ENCODE results near the gene SULF2. TPM values are rescaled to one million over a fixed set of nuclear protein-coding genes. Genes with fewer than 3 reads are reported as not detected.
"Not testable (repeated sequence)": the region's sequence is repeated elsewhere in the genome, so short reads cannot be mapped to it uniquely, and the experiment has no call there.

SULF2 gene
- total RNA-seq = 100 to 1,000 TPM in 2 of 4 donors, 10 to 100 TPM in 2; 31.5 to 182 (median 94.4) TPM

DNA sequence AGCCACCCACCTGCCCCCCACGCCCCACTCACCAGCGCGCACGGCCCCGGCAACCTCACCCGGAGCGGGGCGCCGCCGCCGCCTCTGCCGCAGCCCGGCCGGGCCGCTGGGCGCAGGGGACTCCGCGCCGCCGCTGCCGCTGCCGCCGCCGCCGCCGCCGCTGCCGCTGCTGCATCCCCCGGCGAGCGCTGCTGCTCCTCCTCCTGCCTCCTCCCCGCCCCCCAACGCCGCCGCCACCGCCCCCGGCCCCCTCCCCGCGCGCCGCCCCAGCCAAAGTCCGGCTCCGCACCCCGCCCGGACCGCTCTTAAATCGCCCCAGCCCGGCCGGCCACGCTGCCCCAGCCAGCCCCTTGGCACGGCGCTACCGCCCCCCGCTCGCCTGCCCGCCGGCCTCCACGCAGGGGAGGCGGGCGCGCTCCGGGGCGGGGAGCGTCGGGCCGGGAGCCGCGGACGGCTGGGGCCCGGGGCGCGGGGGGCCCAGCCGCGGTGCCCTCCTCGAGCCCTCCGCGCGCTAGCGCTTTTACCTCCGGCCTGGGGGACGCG, at the start of gene SULF2:
Gene SULF2 (minus strand): TSS at position 171 of the 543 bp plus-strand sequence. CDS start 28,118 bp downstream, outside the sequence.
- DNase-seq = no peak
- no peak for TF ChIP-seq POLR2A (IDR thresholded peaks at IDR 0.05)
- TF ChIP-seq, protein P1, sequence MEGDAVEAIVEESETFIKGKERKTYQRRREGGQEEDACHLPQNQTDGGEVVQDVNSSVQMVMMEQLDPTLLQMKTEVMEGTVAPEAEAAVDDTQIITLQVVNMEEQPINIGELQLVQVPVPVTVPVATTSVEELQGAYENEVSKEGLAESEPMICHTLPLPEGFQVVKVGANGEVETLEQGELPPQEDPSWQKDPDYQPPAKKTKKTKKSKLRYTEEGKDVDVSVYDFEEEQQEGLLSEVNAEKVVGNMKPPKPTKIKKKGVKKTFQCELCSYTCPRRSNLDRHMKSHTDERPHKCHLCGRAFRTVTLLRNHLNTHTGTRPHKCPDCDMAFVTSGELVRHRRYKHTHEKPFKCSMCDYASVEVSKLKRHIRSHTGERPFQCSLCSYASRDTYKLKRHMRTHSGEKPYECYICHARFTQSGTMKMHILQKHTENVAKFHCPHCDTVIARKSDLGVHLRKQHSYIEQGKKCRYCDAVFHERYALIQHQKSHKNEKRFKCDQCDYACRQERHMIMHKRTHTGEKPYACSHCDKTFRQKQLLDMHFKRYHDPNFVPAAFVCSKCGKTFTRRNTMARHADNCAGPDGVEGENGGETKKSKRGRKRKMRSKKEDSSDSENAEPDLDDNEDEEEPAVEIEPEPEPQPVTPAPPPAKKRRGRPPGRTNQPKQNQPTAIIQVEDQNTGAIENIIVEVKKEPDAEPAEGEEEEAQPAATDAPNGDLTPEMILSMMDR (IDR thresholded peaks at IDR 0.05) = no peak
- Histone ChIP-seq H3K4me3 (peak within 1 kb of the TSS; percentile 62 to 86 (median 72)), H3K27me3 (peaks cover 0 to 12% (median 0%) of the 10 kb centered on the region in 4 donors), H3K36me3 (peaks cover 0 to 23% (median 0%) of the 10 kb centered on the region in 3 donors), H3K9me3 (no peaks in the 10 kb centered on the region), H3K4me1 (peaks cover 19 to 77% (median 29%) of the 10 kb centered on the region in 3 donors), H3K27ac (peak within 1 kb of the TSS; percentile 88 to 94 (median 89))
- intact Hi-C loops (cut with DNase I) = loop anchor here (5.0 to 10.0 kb wide), 2 partner anchors 399 to 512 kb away; no protein-coding TSS in a partner anchor
- WGBS, 2 donors = no CpG with 5 or more reads among the region's 82 CpGs

DNA sequence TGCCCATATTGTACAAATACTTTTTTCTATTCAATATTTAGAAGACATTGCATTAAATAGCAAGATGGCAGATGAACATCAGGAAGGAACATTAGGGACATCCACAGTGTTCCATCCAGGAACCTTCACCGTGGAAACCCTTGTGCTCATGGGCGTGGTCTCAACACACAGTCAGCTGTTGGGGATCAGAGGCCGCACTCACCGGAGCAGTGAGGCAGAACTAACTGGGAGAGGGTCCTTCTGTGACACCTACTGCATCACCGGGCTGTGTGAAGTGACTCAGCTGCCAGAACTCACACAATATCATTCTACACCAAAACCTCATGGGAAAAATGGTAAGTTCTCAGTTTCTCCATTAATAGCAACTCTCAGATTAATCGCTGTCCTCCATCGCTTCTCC, 46.4 kb upstream of the SULF2 start:
- H3K9me3 ChIP-seq; H3K4me1 ChIP-seq; intact Hi-C loops (cut with DNase I); DNase-seq; H3K4me3 ChIP-seq; H3K36me3 ChIP-seq; H3K27me3 ChIP-seq; H3K27ac ChIP-seq: not testable (repeated sequence)
- WGBS, 2 donors = no CpG with 5 or more reads among the region's 7 CpGs

DNA sequence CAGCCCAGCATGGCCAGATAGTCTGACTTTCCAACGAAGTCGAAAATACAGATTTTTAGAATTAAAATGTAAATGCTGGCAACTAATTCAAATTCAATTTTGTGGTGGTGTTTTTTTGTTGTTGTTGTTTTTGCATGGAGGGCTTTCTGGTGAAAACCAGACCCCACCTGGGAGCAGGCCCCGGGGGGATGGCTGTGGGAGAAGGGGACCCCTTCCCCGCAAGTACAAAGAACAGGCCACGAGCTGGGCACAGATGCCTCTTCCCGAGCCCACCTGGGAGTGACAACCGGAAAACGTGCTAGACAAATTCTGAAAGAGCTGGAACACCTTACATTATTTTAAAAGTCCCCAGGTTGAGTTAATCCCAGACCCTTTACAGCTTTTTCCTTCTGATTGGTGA, 41.4 kb upstream of the SULF2 start:
- H3K27me3 ChIP-seq; intact Hi-C loops (cut with DNase I); H3K36me3 ChIP-seq; DNase-seq; H3K4me1 ChIP-seq; H3K27ac ChIP-seq; H3K4me3 ChIP-seq; H3K9me3 ChIP-seq: not testable (repeated sequence)
- 90 to 91% methylated on average over 6 to 8 of the region's 8 CpGs for WGBS, 2 donors

DNA sequence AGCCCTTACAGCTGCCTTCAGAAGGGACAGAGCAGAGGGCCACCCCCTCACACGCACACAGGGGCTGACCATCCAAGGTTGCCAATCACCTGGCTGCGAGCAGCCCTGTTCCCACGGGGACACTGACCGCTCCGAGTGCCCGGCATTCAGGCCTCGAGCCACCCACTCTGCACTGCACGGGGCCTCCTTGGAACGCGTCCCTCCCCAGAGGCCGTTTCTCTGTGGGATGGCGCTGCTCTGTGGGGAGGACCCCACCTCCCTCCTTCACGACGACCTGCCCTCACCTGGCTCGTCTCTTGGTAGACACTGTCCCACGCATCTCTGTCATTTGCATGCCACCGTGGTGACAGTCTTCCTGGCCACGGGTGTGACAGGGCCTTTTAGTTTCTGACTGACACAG, 40.7 kb upstream of the SULF2 start:
- peaks cover 0 to 10% (median 5%) of the 10 kb centered on the region in 3 donors for H3K4me1 ChIP-seq
- H3K27me3 ChIP-seq; H3K4me3 ChIP-seq; H3K36me3 ChIP-seq; DNase-seq; H3K27ac ChIP-seq; H3K9me3 ChIP-seq; intact Hi-C loops (cut with DNase I): not testable (repeated sequence)
- 77% methylated on average over 16 of the region's 18 CpGs; no CpG with 5 or more reads in 1 of the 2 donors for WGBS, 2 donors

DNA sequence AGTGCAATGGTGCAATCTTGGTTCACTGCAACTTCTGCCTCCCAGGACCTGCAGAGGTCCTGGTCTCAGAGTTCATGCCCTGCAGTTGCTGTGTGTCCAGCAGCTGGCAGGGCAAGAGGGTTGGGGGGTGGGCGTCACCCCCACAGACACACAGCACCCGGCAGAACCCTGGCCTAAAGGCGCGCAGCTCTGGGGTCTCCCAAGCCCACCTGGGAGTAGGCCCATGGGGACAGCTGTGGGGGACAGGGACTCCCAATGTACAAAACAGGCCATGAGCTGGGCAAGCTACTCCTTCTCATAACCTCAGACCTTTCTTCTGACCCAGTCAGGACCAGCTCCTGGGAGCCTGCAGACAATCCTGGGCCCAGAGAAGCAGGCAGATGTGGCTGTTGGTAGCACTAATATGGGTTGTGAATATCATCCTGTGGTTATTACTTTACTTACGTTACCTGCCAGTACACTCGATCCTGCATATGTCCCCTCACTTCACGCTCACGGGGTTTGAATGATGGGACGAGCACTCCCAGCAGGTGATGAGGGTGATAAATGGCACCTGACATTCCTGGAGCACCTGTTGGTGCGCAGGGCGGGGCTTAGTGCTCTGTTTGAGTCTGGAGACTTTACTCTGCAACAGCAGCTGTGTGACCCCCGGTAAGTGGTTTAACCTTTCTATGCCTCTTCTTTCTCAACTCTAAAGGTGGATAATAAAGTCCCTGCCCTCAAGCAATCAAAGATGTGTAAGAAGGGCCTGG, 39.9 kb upstream of the SULF2 start:
- H3K27ac ChIP-seq = no peak overlapping the region
- peaks cover 0 to 8% (median 0%) of the 10 kb centered on the region in 4 donors for H3K27me3 ChIP-seq
- H3K36me3 ChIP-seq = no peaks in the 10 kb centered on the region
- H3K4me1 ChIP-seq = peaks cover 0 to 12% (median 5%) of the 10 kb centered on the region in 3 donors
- H3K9me3 ChIP-seq = no peaks in the 10 kb centered on the region
- TF ChIP-seq, protein P1 (IDR thresholded peaks at IDR 0.05) = no peak
- no peak for TF ChIP-seq POLR2A (IDR thresholded peaks at IDR 0.05)
- intact Hi-C loops (cut with DNase I) = no loop called here
- 82 to 100% methylated on average over 3 to 5 of the region's 12 CpGs for WGBS, 2 donors
- no peak for DNase-seq
- H3K4me3 ChIP-seq = no peak overlapping the region

DNA sequence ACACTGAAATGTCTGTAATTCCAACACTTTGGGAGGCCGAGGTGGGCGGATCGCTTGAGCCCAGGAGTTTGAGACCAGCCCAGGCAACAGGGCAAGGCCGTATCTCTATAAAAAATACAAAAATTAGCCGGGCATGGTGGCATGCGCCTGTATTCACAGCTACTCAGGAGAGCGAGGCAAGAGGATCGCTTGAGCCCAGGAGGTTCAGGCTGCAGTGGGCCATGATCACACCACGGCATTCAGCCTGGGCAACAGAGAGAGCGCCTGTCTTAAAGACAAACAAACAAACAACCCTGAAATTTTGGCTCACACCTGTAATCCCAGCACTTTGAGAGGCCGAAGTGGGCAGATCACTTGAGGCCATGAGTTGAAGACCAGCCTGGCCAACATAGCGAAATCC, 38.7 kb upstream of the SULF2 start:
- 89 to 94% methylated on average over 9 to 12 of the region's 12 CpGs for WGBS, 2 donors
- intact Hi-C loops (cut with DNase I) = not testable (repeated sequence)

DNA sequence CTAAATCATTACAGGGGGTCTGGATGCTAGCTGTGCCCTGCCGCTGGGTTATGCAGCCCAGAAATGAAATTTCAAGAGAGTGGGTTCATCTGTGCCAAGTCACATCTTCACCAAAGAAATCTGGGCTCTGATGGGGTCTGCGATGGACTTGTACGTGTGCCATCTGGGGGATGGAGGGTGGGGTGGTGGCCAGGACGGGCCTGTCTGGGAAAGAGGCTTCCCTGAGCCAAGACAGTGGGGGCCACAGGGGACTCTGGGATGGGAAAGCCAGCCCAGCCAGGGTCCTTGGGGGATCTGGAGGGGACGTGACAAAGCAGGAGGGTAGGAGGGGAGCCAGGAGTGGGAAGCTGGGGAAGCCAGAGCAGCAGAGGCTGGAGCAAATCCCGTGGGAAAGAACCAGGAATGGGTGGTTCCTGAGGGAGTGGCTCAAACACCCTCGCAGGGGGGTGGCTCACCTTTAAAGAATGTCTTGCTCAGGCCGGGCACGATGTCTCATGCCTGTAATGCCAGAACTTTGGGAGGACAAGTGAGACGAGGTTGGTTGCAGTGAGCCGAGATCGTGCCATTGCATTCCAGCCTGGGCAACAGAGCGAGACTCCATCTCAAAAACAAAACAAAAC, 36.3 kb upstream of the SULF2 start:
- 40 to 53% methylated on average over 11 to 13 of the region's 13 CpGs for WGBS, 2 donors
- H3K27ac ChIP-seq = peak overlapping the region in 3 of 4 donors; percentile 29 to 55 (median 34)
- H3K4me1 ChIP-seq = peaks cover 0 to 35% (median 11%) of the 10 kb centered on the region in 3 donors
- DNase-seq = no peak
- no peaks in the 10 kb centered on the region for H3K9me3 ChIP-seq
- no peak overlapping the region for H3K4me3 ChIP-seq
- TF ChIP-seq, protein P1 (IDR thresholded peaks at IDR 0.05) = no peak
- TF ChIP-seq POLR2A (IDR thresholded peaks at IDR 0.05) = no peak
- intact Hi-C loops (cut with DNase I) = no loop called here
- peaks cover 0 to 30% (median 0%) of the 10 kb centered on the region in 4 donors for H3K27me3 ChIP-seq
- no peaks in the 10 kb centered on the region for H3K36me3 ChIP-seq

More for the DNA sequence above, 38.7 kb upstream of the SULF2 start:
- H3K36me3 ChIP-seq, DNase-seq, H3K27ac ChIP-seq, H3K4me3 ChIP-seq, H3K9me3 ChIP-seq: not testable (repeated sequence)
- Histone ChIP-seq H3K4me1 (peaks cover 0 to 15% (median 5%) of the 10 kb centered on the region in 3 donors), H3K27me3 (peaks cover 0 to 14% (median 0%) of the 10 kb centered on the region in 4 donors)
